ENCODE data around the gene ADGRG2.

- TF ChIP-seq CTCF (IDR thresholded peaks at IDR 0.05), result no peak
- no peak for TF ChIP-seq POLR2A (IDR thresholded peaks at IDR 0.05)
- no peak for TF ChIP-seq POLR2AphosphoS5 (IDR thresholded peaks at IDR 0.05)
Observed at GRCh38 chrX:19072372-19072771, 49.9 kb downstream of the ADGRG2 start.
